SK-N-SH (cell line): Measurements from ENCODE around the gene MGME1. TPM values are rescaled to one million over a fixed set of nuclear protein-coding genes. Genes with fewer than 3 reads are reported as not detected.

Experiments
- CTCF ChIA-PET: fragments of 300-600, 350-600 bp; formaldehyde crosslinking; extraction: SDS; loops from one replicate; lab custom pipeline; 2021; lab: Yijun Ruan, JAX
- POLR2A ChIA-PET: fragments of 350-600 bp; sonication (Branson Sonifier 250); formaldehyde crosslinking; extraction: SDS; loops from one replicate; lab custom pipeline; 2020; ENCODE audit warnings: antibody characterized with exemption, inconsistent platforms; lab: Yijun Ruan, JAX
- DNase-seq: peaks from one replicate; pipeline ENCODE4 v3.0.0; 2012
- H2AFZ ChIP-seq: fragments of 200-600 bp; sonication (generic); 2 replicates; pipeline ENCODE4 v1.8.1; 2016; ENCODE audit warnings: antibody characterized with exemption, mild to moderate bottlenecking, low read depth
- H3F3A ChIP-seq: fragments of 200-600 bp; sonication (generic); replicated peaks from 2 replicates; pipeline ENCODE3; 2016; ENCODE audit warnings: antibody characterized with exemption, mild to moderate bottlenecking; ENCODE audit not compliant: insufficient read depth
- H3K27ac ChIP-seq, 2 experiments: fragments of 200-500 bp in 1 of 2; fragments of 200-600 bp in 1 of 2; sonication (Bioruptor generic) in 1 of 2; sonication (generic), shearing (Covaris generic) in 1 of 2; 2 replicates each; pipeline versions ENCODE4 v1.5.1 to v1.6.1; 2014 to 2016; ENCODE audit warnings: low read depth in 2 of 2, inconsistent platforms in 1 of 2, low read length in 1 of 2, mild to moderate bottlenecking in 1 of 2, mixed read lengths in 1 of 2
- H3K27me3 ChIP-seq: fragments of 200-600 bp; sonication (generic), shearing (Covaris generic); 2 replicates; pipeline ENCODE4 v1.6.1; 2016; ENCODE audit warnings: mixed run types; ENCODE audit not compliant: insufficient read depth
- H3K36me3 ChIP-seq, 2 experiments: fragments of 200-500 bp in 1 of 2; fragments of 200-600 bp in 1 of 2; sonication (Bioruptor generic) in 1 of 2; sonication (generic) in 1 of 2; replicated peaks in 1 of 2; 2 replicates each; pipeline versions ENCODE3 to v1.5.1; 2014 to 2016; ENCODE audit warnings: low read length in 1 of 2, mild to moderate bottlenecking in 1 of 2; ENCODE audit not compliant: insufficient read depth in 2 of 2, control insufficient read depth in 1 of 2
- H3K4me1 ChIP-seq, 2 experiments: fragments of 200-500 bp in 1 of 2; fragments of 200-600 bp in 1 of 2; sonication (Bioruptor generic) in 1 of 2; sonication (generic), shearing (Covaris generic) in 1 of 2; 2 replicates each; pipeline versions ENCODE4 v1.5.1 to v1.6.1; 2014 to 2016; ENCODE audit warnings: low read depth in 1 of 2, low read length in 1 of 2, mixed run types in 1 of 2; ENCODE audit not compliant: insufficient read depth in 2 of 2, control insufficient read depth in 1 of 2
- H3K4me2 ChIP-seq: fragments of 200-600 bp; sonication (generic), shearing (Covaris generic); 2 replicates; pipeline ENCODE4 v1.6.1; 2017; ENCODE audit warnings: mixed run types
- H3K4me3 ChIP-seq, 2 experiments: fragments of 200-500 bp in 1 of 2; fragments of 200-600 bp in 1 of 2; sonication (Bioruptor generic) in 1 of 2; sonication (generic), shearing (Covaris generic) in 1 of 2; 2 replicates each; pipeline versions ENCODE4 v1.5.1 to v1.8.1; 2014 to 2016; ENCODE audit warnings: low read depth in 2 of 2, inconsistent platforms in 1 of 2, low read length in 1 of 2, mild to moderate bottlenecking in 1 of 2, mixed read lengths in 1 of 2, moderate library complexity in 1 of 2
- H3K79me2 ChIP-seq: fragments of 200-600 bp; sonication (generic); 2 replicates; pipeline ENCODE4 v1.8.1; 2017; ENCODE audit warnings: mild to moderate bottlenecking; ENCODE audit not compliant: insufficient read depth
- H3K9ac ChIP-seq: fragments of 200-600 bp; sonication (generic); 2 replicates; pipeline ENCODE4 v1.6.1; 2017; ENCODE audit warnings: mixed run types
- H3K9me2 ChIP-seq: fragments of 200-600 bp; sonication (generic); 2 replicates; pipeline ENCODE4 v1.6.1; 2017; ENCODE audit warnings: mixed run types
- H3K9me3 ChIP-seq: fragments of 200-600 bp; sonication (generic); 2 replicates; pipeline ENCODE4 v1.6.1; 2017; ENCODE audit warnings: mixed run types, mild to moderate bottlenecking, moderate library complexity
- H4K20me1 ChIP-seq: fragments of 200-600 bp; sonication (generic); 2 replicates; pipeline ENCODE4 v1.6.1; 2017; ENCODE audit warnings: mild to moderate bottlenecking, mixed run types; ENCODE audit not compliant: insufficient read depth
- CTCF ChIP-seq: fragments of 200-600 bp; sonication (generic); IDR thresholded peaks from 2 replicates; pipeline ENCODE4 v1.6.1; 2017; ENCODE audit warnings: antibody characterized with exemption, mild to moderate bottlenecking, moderate library complexity
- ELF1 ChIP-seq: IDR thresholded peaks from 2 replicates; pipeline ENCODE4 v1.4.0; 2012
- EZH2phosphoT487 ChIP-seq: fragments of 200-600 bp; sonication (generic); IDR thresholded peaks from 2 replicates; pipeline ENCODE4 v1.6.1; 2017; ENCODE audit warnings: low read depth, mixed run types, mild to moderate bottlenecking, antibody characterized with exemption, moderate library complexity, borderline replicate concordance
- FOSL2 ChIP-seq: IDR thresholded peaks from 2 replicates; pipeline ENCODE4 v1.4.0; 2012; ENCODE audit warnings: low read depth, mild to moderate bottlenecking, moderate library complexity, borderline replicate concordance
- FOXJ3 ChIP-seq: sonication (generic); formaldehyde crosslinking; IDR thresholded peaks from 2 replicates; pipeline ENCODE4 v1.5.1; 2020; ENCODE audit warnings: mild to moderate bottlenecking, missing genetic modification reagents
- GATA2 ChIP-seq: sonication (generic); formaldehyde crosslinking; IDR thresholded peaks from 2 replicates; pipeline ENCODE4 v1.5.0; 2020; ENCODE audit warnings: mild to moderate bottlenecking, missing genetic modification reagents
- IRF3 ChIP-seq: fragments of 150-350 bp; IDR thresholded peaks from 2 replicates; pipeline ENCODE4 v1.6.1; 2016; ENCODE audit warnings: mild to moderate bottlenecking, low read depth, low read length
- JUND ChIP-seq: IDR thresholded peaks from 2 replicates; pipeline ENCODE4 v1.4.0; 2012
- MAX ChIP-seq: IDR thresholded peaks from 2 replicates; pipeline ENCODE4 v1.4.0; 2012; ENCODE audit warnings: low read depth
- MEF2A ChIP-seq: IDR thresholded peaks from 2 replicates; pipeline ENCODE4 v1.4.0; 2012; ENCODE audit warnings: low read depth, borderline replicate concordance
- MXI1 ChIP-seq: IDR thresholded peaks from 2 replicates; pipeline ENCODE4 v1.6.1; 2012; ENCODE audit warnings: mild to moderate bottlenecking, low read depth, low read length, improper control_type of control experiment
- NFIC ChIP-seq: IDR thresholded peaks from 2 replicates; pipeline ENCODE4 v1.4.0; 2012; ENCODE audit warnings: borderline replicate concordance
- NRF1 ChIP-seq: IDR thresholded peaks from 2 replicates; pipeline ENCODE4 v1.6.1; 2012; ENCODE audit warnings: low read depth, mild to moderate bottlenecking, low read length
- PBX3 ChIP-seq: IDR thresholded peaks from 2 replicates; pipeline ENCODE4; 2012
- POLR2AphosphoS5 ChIP-seq: IDR thresholded peaks from 2 replicates; pipeline ENCODE4 v1.6.1; 2012; ENCODE audit warnings: low read depth, low read length
- RAD21 ChIP-seq: IDR thresholded peaks from 2 replicates; pipeline ENCODE4 v1.6.1; 2012; ENCODE audit warnings: mild to moderate bottlenecking, low read length
- RCOR1 ChIP-seq: fragments of 150-350 bp; IDR thresholded peaks from 2 replicates; pipeline ENCODE4 v1.6.1; 2017; ENCODE audit warnings: antibody characterized with exemption, low read length
- RFX5 ChIP-seq: IDR thresholded peaks from 2 replicates; pipeline ENCODE4 v1.6.1; 2012; ENCODE audit warnings: mild to moderate bottlenecking, improper control_type of control experiment, low read length
- SIN3A ChIP-seq: IDR thresholded peaks from 2 replicates; pipeline ENCODE4 v1.6.1; 2012; ENCODE audit warnings: low read depth, mild to moderate bottlenecking, low read length, moderate library complexity, borderline replicate concordance
- TEAD4 ChIP-seq: IDR thresholded peaks from 2 replicates; pipeline ENCODE4 v1.4.0; 2012; ENCODE audit warnings: mild to moderate bottlenecking, borderline replicate concordance; ENCODE audit not compliant: insufficient read depth
- USF1 ChIP-seq: IDR thresholded peaks from 2 replicates; pipeline ENCODE4 v1.4.0; 2012; ENCODE audit warnings: low read depth, borderline replicate concordance
- USF2 ChIP-seq: fragments of 150-350 bp; IDR thresholded peaks from 2 replicates; pipeline ENCODE4 v1.6.1; 2017; ENCODE audit warnings: antibody characterized with exemption, low read length, low read depth, borderline replicate concordance
- ZBTB33 ChIP-seq: IDR thresholded peaks from 2 replicates; pipeline ENCODE4 v1.4.0; 2012; ENCODE audit warnings: low read depth, borderline replicate concordance
- WGBS: methylation state at CpG from one replicate; pipeline ENCODE4 v1.1.6; 2017; ENCODE audit warnings: low lambda C conversion rate; 5-methylcytosine and 5-hydroxymethylcytosine counted together
- polyA plus RNA-seq, 3 experiments: library from polyadenylated mRNA; depleted of rRNA; stranded (reverse); fragments of >200 nt; gene quantifications; 2 replicates each; pipeline ENCODE4 v1.2.3, GENCODE V29; 2012

MGME1 gene
- 7.9 and 10.2 TPM in 2 replicates for polyA plus RNA-seq (2012; rRNA removed)
- 9.4 and 9.5 TPM in 2 replicates for polyA plus RNA-seq (2012; cell fraction: cytosol; rRNA removed)
- polyA plus RNA-seq (2012; cell fraction: nucleus; rRNA removed) = 10.4 and 14.2 TPM in 2 replicates

GRCh38 chr20:17968366-17969277, at the start of gene MGME1, which contains the start of gene SNX5:
TSS of gene MGME1 (plus strand) at chr20:17969018. CDS start at chr20:17969860, 842 bp downstream.
TSS of gene SNX5 (minus strand) at chr20:17968794. CDS start at chr20:17968425, 369 bp downstream.
- peak within 1 kb of the TSS; percentile 86 for H3K4me2 ChIP-seq
- peaks cover 23% of the 10 kb centered on the region for H3F3A ChIP-seq
- no peaks in the 10 kb centered on the region for H3K9me2 ChIP-seq
- H3K36me3 ChIP-seq = peaks cover 6 to 15% of the 10 kb centered on the region in 2 experiments
- peak within 1 kb of the TSS; percentile 97 for H3K9ac ChIP-seq
- WGBS = under 1% methylated on average over 40 of the region's 96 CpGs
- peaks cover 32% of the 10 kb centered on the region for H4K20me1 ChIP-seq
- peak within 1 kb of the TSS; percentile 96 to 100 for H3K27ac ChIP-seq
- peak within 1 kb of the TSS; percentile 80; the same call in 1 of the 2 replicates for H2AFZ ChIP-seq
- no peaks in the 10 kb centered on the region for H3K9me3 ChIP-seq
- peak; percentile 95 for DNase-seq
- ChIA-PET POLR2A (interaction anchor here (0.7 to 1.6 kb wide), 4 partner anchors 10 to 322 kb away, joined by 3 to 5 read pairs (median 3); no protein-coding TSS in a partner anchor), CTCF (interaction anchor here (0.9 to 2.3 kb wide), 8 partner anchors 10 to 171 kb away, joined by 3 to 11 read pairs (median 4); no protein-coding TSS in a partner anchor)
- H3K27me3 ChIP-seq = no peaks in the 10 kb centered on the region
- H3K4me1 ChIP-seq = peaks cover 32% of the 10 kb centered on the region in 2 experiments; a peak in 3 of 4 replicates
- peaks cover 92% of the 10 kb centered on the region for H3K79me2 ChIP-seq
- H3K4me3 ChIP-seq = peak within 1 kb of the TSS; percentile 74 to 99
- no peak for TF ChIP-seq TEAD4
- TF ChIP-seq PBX3 = no peak
- peak; percentile 42; the same call in 1 of the 2 replicates for TF ChIP-seq USF2
- TF ChIP-seq NFIC = no peak
- peak; percentile 91 for TF ChIP-seq USF1
- no peak for TF ChIP-seq CTCF
- peak; percentile 96 for TF ChIP-seq MAX
- peak; percentile 99 for TF ChIP-seq ZBTB33
- TF ChIP-seq FOSL2 = no peak
- TF ChIP-seq JUND = peak; percentile 19; the same call in 1 of the 2 replicates
- peak; percentile 86 for TF ChIP-seq MXI1
- TF ChIP-seq ELF1 = peak; percentile 65
- peak; percentile 54; the same call in 1 of the 2 replicates for TF ChIP-seq RCOR1
- peak; percentile 62; the same call in 1 of the 2 replicates for TF ChIP-seq SIN3A
- TF ChIP-seq FOXJ3 (CRISPR knock-in tag) = peak; percentile 63; the same call in 1 of the 2 replicates
- TF ChIP-seq NRF1 = peak; percentile 36; the same call in 1 of the 2 replicates
- no peak for TF ChIP-seq MEF2A
- no peak for TF ChIP-seq IRF3
- TF ChIP-seq POLR2AphosphoS5 = peak; percentile 97
- TF ChIP-seq RAD21 = no peak
- TF ChIP-seq EZH2phosphoT487 = no peak
- no peak for TF ChIP-seq GATA2
- TF ChIP-seq RFX5 = no peak
